LNCaP clone FGC (cell line): Measurements from ENCODE around the gene CCDC43.

Experiments
- DNase-seq: peaks from one replicate; pipeline ENCODE4 v3.0.0-alpha.2; 2011; ENCODE audit warnings: low read depth
- H3K4me3 ChIP-seq: 2 replicates; pipeline ENCODE4 v1.5.1; 2011; ENCODE audit warnings: mild to moderate bottlenecking, low read depth, low read length, control low read depth
- TF ChIP-seq, protein P1 (sequence below): IDR thresholded peaks from 2 replicates; pipeline ENCODE4 v1.5.1; 2012; ENCODE audit warnings: mild to moderate bottlenecking; ENCODE audit not compliant: control insufficient read depth, insufficient read depth; ENCODE audit errors: extremely low read depth

CCDC43 gene

DNA sequence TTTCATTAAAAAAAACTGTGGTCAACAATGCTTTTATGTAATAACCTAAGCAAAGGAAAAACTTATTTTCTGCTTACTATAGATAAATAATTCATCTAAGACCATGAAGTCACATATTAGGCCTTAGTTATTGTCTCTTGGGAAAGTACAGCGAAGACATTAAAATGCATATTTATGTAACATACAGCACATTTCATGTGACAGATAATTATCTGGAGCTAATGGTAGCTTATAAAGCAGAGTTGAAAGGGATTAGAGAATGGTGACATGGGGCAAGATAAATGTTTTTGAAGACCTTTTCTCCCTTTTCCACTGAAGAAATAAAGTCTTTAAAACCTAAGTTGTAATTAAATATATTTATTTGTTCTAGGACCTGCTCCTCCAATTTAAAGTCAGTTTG lies 23.6 kb downstream of the CCDC43 start:
- no peak overlapping the region for H3K4me3 ChIP-seq
- DNase-seq = no peak
- TF ChIP-seq, protein P1, sequence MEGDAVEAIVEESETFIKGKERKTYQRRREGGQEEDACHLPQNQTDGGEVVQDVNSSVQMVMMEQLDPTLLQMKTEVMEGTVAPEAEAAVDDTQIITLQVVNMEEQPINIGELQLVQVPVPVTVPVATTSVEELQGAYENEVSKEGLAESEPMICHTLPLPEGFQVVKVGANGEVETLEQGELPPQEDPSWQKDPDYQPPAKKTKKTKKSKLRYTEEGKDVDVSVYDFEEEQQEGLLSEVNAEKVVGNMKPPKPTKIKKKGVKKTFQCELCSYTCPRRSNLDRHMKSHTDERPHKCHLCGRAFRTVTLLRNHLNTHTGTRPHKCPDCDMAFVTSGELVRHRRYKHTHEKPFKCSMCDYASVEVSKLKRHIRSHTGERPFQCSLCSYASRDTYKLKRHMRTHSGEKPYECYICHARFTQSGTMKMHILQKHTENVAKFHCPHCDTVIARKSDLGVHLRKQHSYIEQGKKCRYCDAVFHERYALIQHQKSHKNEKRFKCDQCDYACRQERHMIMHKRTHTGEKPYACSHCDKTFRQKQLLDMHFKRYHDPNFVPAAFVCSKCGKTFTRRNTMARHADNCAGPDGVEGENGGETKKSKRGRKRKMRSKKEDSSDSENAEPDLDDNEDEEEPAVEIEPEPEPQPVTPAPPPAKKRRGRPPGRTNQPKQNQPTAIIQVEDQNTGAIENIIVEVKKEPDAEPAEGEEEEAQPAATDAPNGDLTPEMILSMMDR = no peak

DNA sequence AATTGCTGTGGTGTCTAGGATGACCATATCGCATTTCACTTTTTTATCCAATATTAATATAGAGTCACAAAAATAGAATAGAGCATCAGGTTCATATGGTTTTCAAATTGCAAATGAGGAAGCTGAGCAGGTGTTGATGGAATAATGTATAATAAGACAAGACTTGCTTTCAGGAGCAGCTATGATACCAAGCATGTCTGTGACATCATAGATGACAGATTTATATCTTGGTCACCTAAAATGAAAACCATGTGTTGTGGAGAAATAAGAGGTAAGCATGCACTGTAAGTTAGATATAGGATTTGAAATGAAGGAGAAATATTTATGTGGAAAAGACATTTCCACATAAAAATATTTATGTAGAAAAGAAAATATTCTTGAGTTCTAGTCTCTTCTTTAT lies 24.7 kb downstream of the CCDC43 start:
- no peak for DNase-seq
- TF ChIP-seq, protein P1 = no peak

DNA sequence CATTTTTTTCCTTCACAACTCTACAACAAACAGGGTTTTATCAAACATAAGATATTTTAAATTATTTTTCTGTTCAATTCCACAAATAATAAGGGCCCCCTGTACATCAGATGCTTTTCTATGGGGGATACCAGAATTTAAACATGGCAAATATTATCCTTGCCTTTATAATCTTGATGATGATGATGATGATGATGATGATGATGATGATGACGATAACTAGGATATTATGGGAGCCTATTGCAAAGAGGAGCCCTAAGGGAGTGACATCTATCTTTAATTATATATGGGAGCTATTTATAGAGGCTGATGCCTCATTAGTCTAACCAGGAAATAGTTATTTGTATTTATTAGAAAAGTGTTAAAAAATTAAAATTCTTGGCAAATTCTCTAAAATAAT lies 26.5 kb downstream of the CCDC43 start:
- no peak overlapping the region for H3K4me3 ChIP-seq
- TF ChIP-seq, protein P1 = no peak
- DNase-seq = no peak

More for the DNA sequence above, 24.7 kb downstream of the CCDC43 start:
- H3K4me3 ChIP-seq = no peak overlapping the region

DNA sequence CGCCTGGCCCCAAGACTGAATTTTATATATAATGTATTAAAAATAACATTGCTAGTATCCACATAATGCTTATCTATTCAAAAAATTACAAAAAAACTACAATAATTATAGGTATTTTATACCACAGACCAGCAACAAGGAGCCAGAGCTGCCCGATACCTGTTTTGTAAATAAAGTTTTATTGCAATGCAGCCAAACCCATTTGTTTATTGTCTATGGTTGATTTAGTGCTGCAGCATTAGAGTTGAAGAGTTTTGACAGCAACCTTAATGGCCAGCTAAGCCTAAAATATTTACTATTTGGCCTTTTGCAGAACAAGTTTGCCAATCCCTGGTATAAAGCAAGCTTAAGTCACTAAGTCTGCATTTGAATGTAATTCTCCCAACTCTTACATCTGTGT lies 27.7 kb downstream of the CCDC43 start:
- no peak for DNase-seq
- TF ChIP-seq, protein P1 = no peak
- no peak overlapping the region for H3K4me3 ChIP-seq

DNA sequence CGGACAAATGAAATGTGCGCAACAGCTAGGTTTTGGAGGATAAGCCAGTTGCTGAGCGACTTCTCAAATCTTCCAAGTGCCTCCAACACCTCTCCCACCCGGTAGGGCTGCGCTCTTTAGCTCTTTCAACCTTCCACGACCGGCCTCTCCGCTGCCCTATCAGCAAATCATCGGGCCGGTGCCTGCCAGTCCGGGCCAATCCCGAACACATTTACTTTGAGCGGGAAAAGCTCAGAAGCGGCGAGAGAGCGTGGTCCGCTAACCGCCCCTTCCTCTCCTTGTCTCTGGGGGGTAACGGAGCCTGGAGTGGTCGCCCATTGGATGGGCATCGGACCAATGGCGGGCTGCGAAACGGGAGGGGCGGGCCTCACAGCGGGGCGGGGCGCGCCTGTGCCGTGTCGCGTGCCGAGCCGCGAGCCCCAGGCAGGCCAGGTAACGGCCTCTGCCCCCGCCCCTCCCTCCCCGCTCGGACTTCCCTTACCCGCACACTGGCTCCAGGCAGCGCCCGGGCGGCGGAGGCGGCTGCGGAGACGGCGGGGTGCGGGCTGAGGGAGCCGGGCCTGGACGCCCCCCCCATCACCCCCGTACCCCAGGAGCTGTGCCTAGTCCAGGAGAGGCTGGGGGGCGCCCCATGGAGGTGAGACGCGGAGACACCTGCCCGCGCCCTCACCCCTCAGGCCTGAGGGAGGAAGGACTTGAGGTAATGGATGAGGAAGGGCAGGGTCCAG lies 33.4 kb downstream of the CCDC43 start, which contains the start of gene MEIOC:
MEIOC (plus strand) TSS at position 486 of the 728 bp plus-strand sequence; CDS start at position 632, 146 bp downstream.
- TF ChIP-seq, protein P1 = no peak
- no peak within 1 kb of the TSS for H3K4me3 ChIP-seq
- no peak for DNase-seq

DNA sequence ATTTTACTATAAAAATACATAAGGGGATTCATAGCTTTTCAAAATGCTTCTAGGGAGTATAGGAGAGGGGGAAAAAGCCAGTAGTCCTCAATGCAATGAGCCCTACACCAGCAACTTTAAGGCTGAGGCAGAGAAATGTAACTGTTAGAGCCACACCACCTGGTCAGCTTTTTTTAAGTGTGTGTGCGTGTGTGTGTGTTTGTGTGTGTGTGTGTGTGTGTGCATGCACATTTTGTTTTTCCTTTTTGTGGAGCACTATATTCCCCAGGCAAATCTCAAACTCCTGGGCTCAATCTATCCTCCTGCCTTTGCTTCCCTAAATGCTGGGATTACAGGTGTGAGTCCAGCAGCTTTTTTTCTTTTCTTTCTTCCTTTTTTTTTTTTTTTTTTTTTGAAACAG lies 35.6 kb downstream of the CCDC43 start:
- no peak overlapping the region for H3K4me3 ChIP-seq
- DNase-seq = no peak
- TF ChIP-seq, protein P1 = no peak

DNA sequence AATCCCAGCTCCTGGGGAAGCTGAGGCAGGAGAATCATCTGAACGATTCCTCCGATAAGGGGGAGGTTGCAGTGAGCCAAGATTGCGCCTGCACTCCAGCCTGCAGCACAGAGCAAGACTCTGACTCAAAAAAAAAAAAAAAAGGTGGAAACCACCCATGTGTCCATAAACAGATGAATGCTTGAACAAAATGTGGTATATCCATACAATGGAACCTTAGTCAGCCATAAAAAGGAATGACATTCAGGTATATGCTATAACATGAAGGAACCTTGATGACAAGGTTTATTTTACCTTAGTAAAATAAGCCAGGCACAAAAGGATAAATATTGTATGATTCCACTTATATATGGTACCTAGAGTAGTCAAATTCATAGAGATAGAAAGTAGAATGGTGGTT lies 36.2 kb downstream of the CCDC43 start:
- TF ChIP-seq, protein P1 = no peak
- DNase-seq = no peak
- H3K4me3 ChIP-seq = no peak overlapping the region
